Stomach (tissue), 9 donors: ENCODE results near the gene YIPF1. TPM values are rescaled to one million over a fixed set of nuclear protein-coding genes. Genes with fewer than 3 reads are reported as not detected.

Experiments used
- DNase-seq, 2 donors: peaks; one replicate each; pipeline versions ENCODE4 v3.0.0 to v3.0.0-alpha.2; 2013 to 2019
- H3K27ac ChIP-seq, 5 donors: fragments of 200-600 bp in 4 of 5; sonication (generic) in 4 of 5; one replicate each; pipeline ENCODE4 v1.5.1; 2013 to 2019; ENCODE audit warnings: mild to moderate bottlenecking in 1 of 5, moderate library complexity in 1 of 5
- H3K27me3 ChIP-seq, 3 donors: fragments of 200-600 bp; sonication (generic); one replicate each; pipeline ENCODE4 v1.5.1; 2017 to 2019; ENCODE audit warnings: mixed run types in 1 of 3
- H3K36me3 ChIP-seq, 4 donors: fragments of 200-600 bp; sonication (generic); 1 replicate in 3 of 4; 2 replicates in 1 of 4; pipeline ENCODE4 v1.5.1; 2016 to 2019
- H3K4me1 ChIP-seq, 4 donors: fragments of 200-600 bp; sonication (generic); one replicate each; pipeline ENCODE4 v1.5.1; 2016 to 2019
- H3K4me3 ChIP-seq, 4 donors: fragments of 200-600 bp; sonication (generic) in 3 of 4; one replicate each; pipeline ENCODE4 v1.5.1; 2016 to 2019; ENCODE audit warnings: mild to moderate bottlenecking in 1 of 4
- H3K9me3 ChIP-seq, 4 donors: fragments of 200-600 bp; sonication (generic); one replicate each; pipeline ENCODE4 v1.5.1; 2016 to 2019
- EP300 ChIP-seq: sonication (generic); formaldehyde crosslinking; IDR thresholded peaks from one replicate; pipeline ENCODE4 v1.6.1; 2017; ENCODE audit warnings: antibody characterized with exemption
- POLR2A ChIP-seq, 4 donors: fragments of 450-650 bp; IDR thresholded peaks; one replicate each; pipeline ENCODE4 v1.6.1; 2016; ENCODE audit warnings: antibody characterized with exemption in 4 of 4, control low read depth in 2 of 4, mild to moderate bottlenecking in 1 of 4, moderate library complexity in 1 of 4
- POLR2AphosphoS5 ChIP-seq, 3 donors: sonication (generic); formaldehyde crosslinking; IDR thresholded peaks; one replicate each; pipeline ENCODE4 v1.6.1; 2016; ENCODE audit warnings: antibody characterized with exemption in 3 of 3
- WGBS, 5 donors: extraction: QIAGEN DNeasy Blood & Tissue Kit in 3 of 5; methylation state at CpG; one replicate each; pipeline versions ENCODE4 v1.1.5 to v1.1.7; 2013 to 2018; 5-methylcytosine and 5-hydroxymethylcytosine counted together
- intact Hi-C: fragments of 100-400 bp; cut with DNase I; formaldehyde crosslinking; loops from one replicate; pipeline ENCODE4 v1.15.1; 2023; ENCODE audit warnings: low total_unique reads
- polyA plus RNA-seq, 3 donors: library from polyadenylated mRNA; stranded (reverse); fragments of 200-250 nt; gene quantifications; one replicate each; pipeline ENCODE4 v1.2.3, GENCODE V29; 2013
- total RNA-seq, 5 donors: library from RNA; depleted of rRNA; stranded (reverse); fragments of >200 nt; gene quantifications; one replicate each; pipeline versions ENCODE4 v1.1.0 to v1.2.3, GENCODE V29; 2014 to 2016
- TF ChIP-seq, protein P1 (sequence below), 7 experiments: fragments of 450-650 bp in 4 of 7; fragments of 200-600 bp in 3 of 7; sonication (generic) in 3 of 7; IDR thresholded peaks; one replicate each; pipeline ENCODE4 v1.5.1; 2016 to 2019; ENCODE audit warnings: antibody characterized with exemption in 7 of 7, control low read depth in 2 of 7, mild to moderate bottlenecking in 1 of 7
- donor health status: healthy with polysubstance abuse.
- donor health status: Bipolar disorder and iron deficiency.
- donor health status: healthy.

Gene YIPF1
- total and polyA plus RNA-seq, 8 donors = 7.6 to 44.3 (median 22.7) TPM

DNA sequence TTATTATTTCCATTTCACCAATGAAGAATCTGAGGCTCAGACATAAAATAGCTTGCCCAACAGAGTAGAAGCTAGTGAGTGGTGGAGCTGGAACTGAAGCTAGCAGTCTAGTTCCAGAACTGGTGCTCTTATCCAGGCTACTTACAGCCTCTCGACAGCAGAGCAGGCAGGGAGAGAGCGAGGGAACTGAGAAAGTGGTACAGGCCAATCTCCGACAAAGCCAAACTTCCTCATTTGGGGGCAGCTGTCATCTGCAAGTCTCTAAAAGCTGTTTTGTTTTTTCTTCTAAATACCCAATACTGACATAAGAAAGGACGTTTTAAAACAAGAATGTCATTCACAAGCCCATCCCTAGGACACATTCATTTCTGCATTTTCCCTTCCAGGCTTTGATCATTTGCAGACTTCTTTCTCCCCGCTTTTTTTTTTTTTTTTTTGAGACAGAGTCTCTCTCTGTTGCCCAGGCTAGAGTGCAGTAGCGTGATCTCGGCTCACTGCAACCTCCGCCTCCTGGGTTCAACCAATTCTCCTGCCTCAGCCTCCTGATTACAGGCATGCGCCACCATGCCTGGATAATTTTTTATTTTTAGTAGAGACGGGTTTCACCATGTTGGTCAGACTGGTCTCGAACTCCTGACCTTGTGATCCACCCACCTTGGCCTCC, 20.0 kb downstream of the YIPF1 start:
- WGBS, 5 donors = 84 to 93% (median 88%) methylated on average over 11 of the region's 11 CpGs
- TF ChIP-seq POLR2AphosphoS5 (IDR thresholded peaks at IDR 0.05) = no peak
- TF ChIP-seq EP300 = no peak
- no peak for TF ChIP-seq POLR2A (IDR thresholded peaks at IDR 0.05)
- TF ChIP-seq, protein P1, sequence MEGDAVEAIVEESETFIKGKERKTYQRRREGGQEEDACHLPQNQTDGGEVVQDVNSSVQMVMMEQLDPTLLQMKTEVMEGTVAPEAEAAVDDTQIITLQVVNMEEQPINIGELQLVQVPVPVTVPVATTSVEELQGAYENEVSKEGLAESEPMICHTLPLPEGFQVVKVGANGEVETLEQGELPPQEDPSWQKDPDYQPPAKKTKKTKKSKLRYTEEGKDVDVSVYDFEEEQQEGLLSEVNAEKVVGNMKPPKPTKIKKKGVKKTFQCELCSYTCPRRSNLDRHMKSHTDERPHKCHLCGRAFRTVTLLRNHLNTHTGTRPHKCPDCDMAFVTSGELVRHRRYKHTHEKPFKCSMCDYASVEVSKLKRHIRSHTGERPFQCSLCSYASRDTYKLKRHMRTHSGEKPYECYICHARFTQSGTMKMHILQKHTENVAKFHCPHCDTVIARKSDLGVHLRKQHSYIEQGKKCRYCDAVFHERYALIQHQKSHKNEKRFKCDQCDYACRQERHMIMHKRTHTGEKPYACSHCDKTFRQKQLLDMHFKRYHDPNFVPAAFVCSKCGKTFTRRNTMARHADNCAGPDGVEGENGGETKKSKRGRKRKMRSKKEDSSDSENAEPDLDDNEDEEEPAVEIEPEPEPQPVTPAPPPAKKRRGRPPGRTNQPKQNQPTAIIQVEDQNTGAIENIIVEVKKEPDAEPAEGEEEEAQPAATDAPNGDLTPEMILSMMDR (IDR thresholded peaks at IDR 0.05) = no peak
- no peaks in the 10 kb centered on the region for H3K9me3 ChIP-seq
- H3K4me1 ChIP-seq = peaks cover 0 to 8% (median 0%) of the 10 kb centered on the region in 4 donors
- DNase-seq = peak in 1 of 2 donors; percentile 34
- no peak overlapping the region for H3K4me3 ChIP-seq
- peaks cover 24 to 98% (median 93%) of the 10 kb centered on the region in 4 donors for H3K36me3 ChIP-seq
- intact Hi-C loops = no loop called here
- no peaks in the 10 kb centered on the region for H3K27me3 ChIP-seq
- H3K27ac ChIP-seq = no peak overlapping the region

DNA sequence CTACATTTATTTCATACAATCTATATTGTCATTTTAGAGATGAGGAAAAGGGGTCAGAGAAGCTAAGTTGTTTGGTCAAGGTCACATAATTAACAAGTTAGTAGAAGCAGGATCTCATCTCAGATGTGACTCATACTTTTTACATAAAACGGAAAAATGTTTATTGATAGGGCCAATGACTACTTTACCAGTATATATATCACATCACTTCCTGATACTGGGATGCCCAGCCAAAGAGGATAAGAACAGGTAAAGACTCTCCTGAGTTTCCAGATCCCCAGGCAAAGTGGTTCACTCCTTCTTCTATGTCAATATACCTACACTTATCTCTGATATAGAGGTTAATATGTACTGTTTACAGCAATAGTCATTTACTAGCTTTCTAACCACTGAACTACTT, 21.0 kb downstream of the YIPF1 start:
- 32 to 58% (median 39%) methylated on average over 1 of the region's 1 CpG for WGBS, 5 donors
- Histone ChIP-seq H3K27me3 (no peaks in the 10 kb centered on the region), H3K4me1 (peaks cover 0 to 8% (median 0%) of the 10 kb centered on the region in 4 donors), H3K36me3 (peaks cover 24 to 97% (median 88%) of the 10 kb centered on the region in 4 donors), H3K9me3 (no peaks in the 10 kb centered on the region), H3K4me3 (no peak overlapping the region), H3K27ac (no peak overlapping the region)
- intact Hi-C loops = no loop called here
- DNase-seq = no peak
- TF ChIP-seq, protein P1 (IDR thresholded peaks at IDR 0.05) = no peak
- no peak for TF ChIP-seq POLR2AphosphoS5 (IDR thresholded peaks at IDR 0.05)
- no peak for TF ChIP-seq EP300
- TF ChIP-seq POLR2A (IDR thresholded peaks at IDR 0.05) = no peak

DNA sequence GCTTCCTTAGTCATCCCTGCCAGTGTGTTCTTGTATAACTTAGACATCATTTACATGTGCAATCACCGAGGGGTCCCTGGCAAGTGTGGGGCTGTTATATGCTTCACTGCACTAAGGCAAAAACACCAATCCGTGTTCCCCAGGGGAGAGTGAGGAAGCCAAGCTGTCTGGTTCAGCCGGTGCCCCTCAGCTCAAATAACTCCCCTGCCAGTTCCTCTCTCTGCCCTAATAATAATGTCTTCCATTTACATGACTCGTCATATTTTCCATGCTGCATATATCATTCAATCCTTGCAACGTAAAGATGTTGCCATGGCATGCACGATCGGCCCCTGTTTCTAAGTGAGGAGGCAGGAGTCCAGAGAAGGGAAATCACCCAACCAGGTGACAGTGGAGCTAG, 27.1 kb downstream of the YIPF1 start:
- TF ChIP-seq POLR2AphosphoS5 (IDR thresholded peaks at IDR 0.05) (no peak), POLR2A (IDR thresholded peaks at IDR 0.05) (no peak), EP300 (no peak)
- TF ChIP-seq, protein P1 (IDR thresholded peaks at IDR 0.05) = no peak
- no peaks in the 10 kb centered on the region for H3K27me3 ChIP-seq
- 76 to 87% (median 82%) methylated on average over 6 to 7 of the region's 7 CpGs for WGBS, 5 donors
- H3K36me3 ChIP-seq = peaks cover 39 to 79% (median 70%) of the 10 kb centered on the region in 4 donors
- intact Hi-C loops = no loop called here
- H3K4me1 ChIP-seq = no peaks in the 10 kb centered on the region
- no peak overlapping the region for H3K4me3 ChIP-seq
- no peak for DNase-seq
- no peak overlapping the region for H3K27ac ChIP-seq
- H3K9me3 ChIP-seq = no peaks in the 10 kb centered on the region

DNA sequence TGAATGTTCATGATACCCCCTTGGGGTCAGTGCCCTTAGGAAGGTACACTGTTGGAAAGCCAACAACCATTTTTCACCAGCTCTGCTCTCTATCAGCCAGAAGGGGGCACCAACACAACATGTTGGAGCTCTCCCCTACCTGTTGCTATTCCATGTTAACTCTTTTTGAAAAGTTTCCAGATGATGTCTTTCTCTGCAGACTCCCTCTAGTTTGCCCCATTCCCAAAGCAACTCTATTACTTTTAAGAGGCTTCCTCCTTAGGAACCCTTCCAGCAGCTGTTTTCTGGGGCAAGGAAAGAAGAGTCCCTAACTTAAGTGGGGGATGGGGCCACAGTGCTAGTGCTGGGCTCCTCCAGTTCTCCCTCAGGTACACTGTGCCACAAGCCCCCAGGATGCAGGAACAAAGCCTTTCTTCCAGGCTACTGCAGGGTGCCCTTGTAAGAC, 28.6 kb downstream of the YIPF1 start:
- TF ChIP-seq EP300 = no peak
- TF ChIP-seq, protein P1 (IDR thresholded peaks at IDR 0.05) = peak in 5 of 7 experiments; percentile 51 to 71 (median 58)
- no peak for TF ChIP-seq POLR2A (IDR thresholded peaks at IDR 0.05)
- no peak for TF ChIP-seq POLR2AphosphoS5 (IDR thresholded peaks at IDR 0.05)
- intact Hi-C loops = no loop called here
- DNase-seq = peak; percentile 39 to 83
- no peak overlapping the region for H3K4me3 ChIP-seq
- peaks cover 49 to 83% (median 71%) of the 10 kb centered on the region in 4 donors for H3K36me3 ChIP-seq
- no peak overlapping the region for H3K27ac ChIP-seq
- no peaks in the 10 kb centered on the region for H3K9me3 ChIP-seq
- H3K27me3 ChIP-seq = no peaks in the 10 kb centered on the region
- H3K4me1 ChIP-seq = no peaks in the 10 kb centered on the region
